SK-N-SH treated with all-trans-retinoic acid at 6 μM for 48 hours (cell line): Measurements from ENCODE around the gene PRSS3.

Experiments
- ATAC-seq: fragments of 200-7000 bp; cut with Tn5 transposase; 3 replicates; pipeline ENCODE4 v1.9.1; 2020; ENCODE audit warnings: mild to moderate bottlenecking, moderate library complexity
- ARNTL ChIP-seq: fragments of 450-650 bp; formaldehyde crosslinking; IDR thresholded peaks from 2 replicates; pipeline ENCODE4 v1.5.0; 2020; ENCODE audit warnings: low read depth, mild to moderate bottlenecking, moderate library complexity, borderline replicate concordance
- BACH2 ChIP-seq: fragments of 250-450 bp; sonication (Bioruptor Pico); IDR thresholded peaks from 2 replicates; pipeline ENCODE4 v1.9.0; 2021; ENCODE audit warnings: mild to moderate bottlenecking, borderline replicate concordance
- CREB5 ChIP-seq: fragments of 250-450 bp; sonication (Bioruptor Pico); IDR thresholded peaks from 2 replicates; pipeline ENCODE4 v1.5.1; 2020; ENCODE audit warnings: low read depth, mild to moderate bottlenecking, moderate library complexity
- CSDC2 ChIP-seq: fragments of 250-450 bp; sonication (Bioruptor Pico); IDR thresholded peaks from 2 replicates; pipeline ENCODE4 v1.5.0; 2020; ENCODE audit warnings: mild to moderate bottlenecking, moderate library complexity
- ESRRG ChIP-seq: fragments of 250-450 bp; sonication (Bioruptor Pico); IDR thresholded peaks from 2 replicates; pipeline ENCODE4 v1.6.1; 2021; ENCODE audit warnings: mild to moderate bottlenecking
- GLIS3 ChIP-seq: fragments of 250-450 bp; sonication (Bioruptor Pico); IDR thresholded peaks from 2 replicates; pipeline ENCODE4 v1.5.0; 2020; ENCODE audit warnings: mild to moderate bottlenecking, moderate library complexity
- ISL1 ChIP-seq: fragments of 250-450 bp; sonication (Bioruptor Pico); IDR thresholded peaks from 2 replicates; pipeline ENCODE4 v2.1.2; 2022; ENCODE audit warnings: mild to moderate bottlenecking, moderate library complexity
- PATZ1 ChIP-seq: fragments of 250-450 bp; sonication (Bioruptor Pico); IDR thresholded peaks from 2 replicates; pipeline ENCODE4 v1.8.0; 2020; ENCODE audit warnings: mild to moderate bottlenecking, moderate library complexity, borderline replicate concordance
- PPARA ChIP-seq: fragments of 250-450 bp; sonication (Bioruptor Pico); IDR thresholded peaks from 2 replicates; pipeline ENCODE4 v1.5.0; 2020; ENCODE audit warnings: mild to moderate bottlenecking, borderline replicate concordance
- RARB ChIP-seq: fragments of 250-450 bp; sonication (Bioruptor Pico); IDR thresholded peaks from 2 replicates; pipeline ENCODE4 v1.8.0; 2021; ENCODE audit warnings: mild to moderate bottlenecking, moderate library complexity
- SNAI2 ChIP-seq: fragments of 250-450 bp; sonication (Bioruptor Pico); IDR thresholded peaks from 2 replicates; pipeline ENCODE4 v1.5.0; 2020; ENCODE audit warnings: mild to moderate bottlenecking, moderate library complexity
- TCF4 ChIP-seq: fragments of 250-450 bp; sonication (Bioruptor Pico); IDR thresholded peaks from 2 replicates; pipeline ENCODE4 v1.8.0; 2021; ENCODE audit warnings: mild to moderate bottlenecking, moderate library complexity, borderline replicate concordance
- TOX ChIP-seq: fragments of 250-450 bp; sonication (Bioruptor Pico); IDR thresholded peaks from 2 replicates; pipeline ENCODE4 v1.8.0; 2021; ENCODE audit warnings: mild to moderate bottlenecking, moderate library complexity, borderline replicate concordance
- TSHZ2 ChIP-seq: fragments of 250-450 bp; sonication (Bioruptor Pico); IDR thresholded peaks from 2 replicates; pipeline ENCODE4 v1.5.0; 2020; ENCODE audit warnings: mild to moderate bottlenecking, moderate library complexity
- ZC3H10 ChIP-seq: fragments of 250-450 bp; sonication (Bioruptor Pico); IDR thresholded peaks from 2 replicates; pipeline ENCODE4 v1.5.1; 2021; ENCODE audit warnings: mild to moderate bottlenecking, moderate library complexity
- ZFP3 ChIP-seq: fragments of 250-450 bp; sonication (Bioruptor Pico); IDR thresholded peaks from 2 replicates; pipeline ENCODE4 v1.5.0; 2020; ENCODE audit warnings: mild to moderate bottlenecking, moderate library complexity
- ZFP30 ChIP-seq: fragments of 450-650 bp; formaldehyde crosslinking; IDR thresholded peaks from 2 replicates; pipeline ENCODE4 v1.5.0; 2022; ENCODE audit warnings: mild to moderate bottlenecking, moderate library complexity
- ZNF565 ChIP-seq: fragments of 450-650 bp; formaldehyde crosslinking; conservative IDR thresholded peaks from 2 replicates; pipeline ENCODE4 v1.5.0; 2020; ENCODE audit warnings: low read depth, mild to moderate bottlenecking, moderate library complexity
- ZNF70 ChIP-seq: fragments of 450-650 bp; formaldehyde crosslinking; IDR thresholded peaks from 2 replicates; pipeline ENCODE4 v1.5.0; 2020; ENCODE audit warnings: mild to moderate bottlenecking, moderate library complexity
- TF ChIP-seq, protein P1 (sequence below): fragments of 250-450 bp; sonication (Bioruptor Pico); IDR thresholded peaks from 2 replicates; pipeline ENCODE4 v1.5.1; 2021; ENCODE audit warnings: mild to moderate bottlenecking, moderate library complexity

PRSS3 gene

GRCh38 chr9:33770156-33770880, 25.0 kb upstream of the PRSS3 start:
- TF ChIP-seq ISL1: peak; percentile 20; the same call in 1 of the 2 replicates
- peak; percentile 35 for ATAC-seq

GRCh38 chr9:33773135-33773534, 22.2 kb upstream of the PRSS3 start:
- ATAC-seq: peak; percentile 22; the same call in 1 of the 3 replicates

DNA sequence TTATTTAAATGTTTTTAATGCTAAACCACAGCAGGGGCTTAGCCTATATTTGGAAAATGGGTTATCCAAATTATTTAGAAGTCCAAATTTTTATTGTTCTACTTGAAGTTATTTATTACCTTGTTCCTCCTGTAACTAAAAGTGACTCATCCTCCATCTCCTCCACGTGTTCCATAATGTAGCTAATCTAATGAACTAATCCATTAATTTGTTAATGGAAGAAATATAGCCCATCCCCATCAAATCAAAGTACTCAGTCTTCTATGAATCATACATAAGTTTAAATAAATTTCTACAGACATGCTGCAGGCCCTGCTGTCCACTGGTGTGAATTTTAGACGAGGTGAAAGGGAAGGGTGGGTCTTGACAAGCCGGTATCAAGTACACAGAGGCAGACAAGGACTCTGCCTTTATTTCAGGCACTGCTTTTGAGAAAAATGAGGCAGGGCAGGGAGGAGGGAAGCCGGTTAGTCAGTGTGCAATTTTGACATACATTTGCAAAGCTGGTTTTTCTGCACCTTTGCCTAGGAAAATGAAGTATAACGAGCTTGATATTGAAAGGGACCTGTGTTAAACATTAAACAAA, 21.2 kb upstream of the PRSS3 start:
- peak; percentile 48 for ATAC-seq
- TF ChIP-seq PATZ1 (CRISPR knock-in tag) (peak; percentile 60; the same call in 1 of the 2 replicates), TOX (CRISPR knock-in tag) (0 out of 2 replicates have a peak, but pooled peaks have one; percentile 17), ZC3H10 (CRISPR knock-in tag) (peak; percentile 86; the same call in 1 of the 2 replicates), ISL1 (peak; percentile 96)

DNA sequence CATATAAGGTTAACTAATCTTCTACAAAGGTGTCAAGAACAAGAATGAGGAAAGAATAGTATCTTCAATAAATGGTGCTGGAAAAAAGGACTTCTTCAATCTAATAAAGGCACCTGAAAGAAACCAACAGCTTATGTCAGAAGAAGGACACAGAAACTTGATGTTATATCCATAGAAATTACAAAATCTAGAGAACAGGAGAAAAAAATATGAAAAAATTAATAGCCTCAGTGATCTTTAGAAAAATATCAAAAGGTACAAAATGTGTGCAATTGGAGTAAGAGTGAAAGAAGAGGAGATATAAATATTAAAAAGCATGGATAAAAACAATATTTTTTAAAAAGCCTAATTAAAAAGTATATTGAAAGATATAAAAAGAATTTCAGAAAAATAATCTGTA, 18.8 kb upstream of the PRSS3 start:
- ATAC-seq: no peak
- no peak for TF ChIP-seq GLIS3 (CRISPR knock-in tag)
- TF ChIP-seq SNAI2 (CRISPR knock-in tag): no peak
- no peak for TF ChIP-seq ZNF70 (CRISPR knock-in tag)
- no peak for TF ChIP-seq PATZ1 (CRISPR knock-in tag)
- no peak for TF ChIP-seq PPARA (CRISPR knock-in tag)
- no peak for TF ChIP-seq ZFP30 (CRISPR knock-in tag)

DNA sequence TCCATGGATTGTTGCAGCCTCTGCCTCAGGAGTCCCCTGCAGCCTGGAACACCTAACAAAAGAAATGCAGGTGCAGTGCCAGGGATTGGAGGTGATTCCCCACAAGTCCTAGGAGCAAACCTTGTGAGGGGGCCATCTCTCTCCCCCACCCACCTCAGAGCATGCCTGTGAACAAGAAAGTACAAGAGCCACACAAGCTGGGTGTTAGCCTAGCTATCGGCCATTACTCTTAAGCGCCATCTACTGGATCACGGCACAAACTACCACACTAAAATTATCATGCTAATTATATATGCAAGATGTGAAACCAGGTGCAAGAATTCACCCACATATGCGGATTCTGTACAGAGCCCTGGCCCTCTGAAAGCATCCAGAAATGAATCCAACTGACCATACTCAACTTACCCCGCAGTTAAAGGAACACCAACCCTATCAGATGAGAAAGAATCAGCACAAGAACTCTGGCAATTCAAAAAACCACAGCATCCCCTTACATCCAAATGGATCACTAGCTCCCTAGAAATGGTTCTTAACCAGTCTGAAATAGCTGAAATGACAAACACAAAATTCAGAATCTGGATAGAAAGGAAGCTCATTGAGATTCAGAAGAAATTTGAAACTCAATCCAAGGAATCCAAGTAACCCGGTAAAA, 16.5 kb upstream of the PRSS3 start:
- ATAC-seq: peak; percentile 85

More for the DNA sequence above, 16.5 kb upstream of the PRSS3 start:
- TF ChIP-seq ESRRG (no peak), ARNTL (CRISPR knock-in tag) (no peak), CREB5 (CRISPR knock-in tag) (no peak), RARB (no peak), ZFP30 (CRISPR knock-in tag) (no peak), ZFP3 (CRISPR knock-in tag) (no peak), BACH2 (CRISPR knock-in tag) (no peak), ISL1 (no peak), PATZ1 (CRISPR knock-in tag) (no peak), SNAI2 (CRISPR knock-in tag) (no peak), ZNF70 (CRISPR knock-in tag) (no peak), GLIS3 (CRISPR knock-in tag) (no peak), CSDC2 (CRISPR knock-in tag) (no peak), TSHZ2 (CRISPR knock-in tag) (no peak), PPARA (CRISPR knock-in tag) (no peak), TOX (CRISPR knock-in tag) (no peak), TCF4 (no peak), ZNF565 (no peak)
- TF ChIP-seq, protein P1, sequence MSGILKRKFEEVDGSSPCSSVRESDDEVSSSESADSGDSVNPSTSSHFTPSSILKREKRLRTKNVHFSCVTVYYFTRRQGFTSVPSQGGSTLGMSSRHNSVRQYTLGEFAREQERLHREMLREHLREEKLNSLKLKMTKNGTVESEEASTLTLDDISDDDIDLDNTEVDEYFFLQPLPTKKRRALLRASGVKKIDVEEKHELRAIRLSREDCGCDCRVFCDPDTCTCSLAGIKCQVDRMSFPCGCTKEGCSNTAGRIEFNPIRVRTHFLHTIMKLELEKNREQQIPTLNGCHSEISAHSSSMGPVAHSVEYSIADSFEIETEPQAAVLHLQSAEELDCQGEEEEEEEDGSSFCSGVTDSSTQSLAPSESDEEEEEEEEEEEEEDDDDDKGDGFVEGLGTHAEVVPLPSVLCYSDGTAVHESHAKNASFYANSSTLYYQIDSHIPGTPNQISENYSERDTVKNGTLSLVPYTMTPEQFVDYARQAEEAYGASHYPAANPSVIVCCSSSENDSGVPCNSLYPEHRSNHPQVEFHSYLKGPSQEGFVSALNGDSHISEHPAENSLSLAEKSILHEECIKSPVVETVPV (CRISPR knock-in tag): no peak
